Upper lobe of left lung (tissue), 4 donors: ENCODE results near the gene MORC1.

Experiments
- POLR2A ChIP-seq, 4 donors: fragments of 450-650 bp; IDR thresholded peaks; one replicate each; pipeline ENCODE4 v1.5.1; 2016 to 2017; ENCODE audit warnings: antibody characterized with exemption in 4 of 4, mild to moderate bottlenecking in 2 of 4
- TF ChIP-seq, protein P1 (sequence below), 6 experiments: fragments of 450-650 bp in 4 of 6; fragments of 200-600 bp in 2 of 6; sonication (generic) in 2 of 6; IDR thresholded peaks; one replicate each; pipeline ENCODE4 v1.5.1; 2016 to 2019; ENCODE audit warnings: antibody characterized with exemption in 6 of 6

DNA sequence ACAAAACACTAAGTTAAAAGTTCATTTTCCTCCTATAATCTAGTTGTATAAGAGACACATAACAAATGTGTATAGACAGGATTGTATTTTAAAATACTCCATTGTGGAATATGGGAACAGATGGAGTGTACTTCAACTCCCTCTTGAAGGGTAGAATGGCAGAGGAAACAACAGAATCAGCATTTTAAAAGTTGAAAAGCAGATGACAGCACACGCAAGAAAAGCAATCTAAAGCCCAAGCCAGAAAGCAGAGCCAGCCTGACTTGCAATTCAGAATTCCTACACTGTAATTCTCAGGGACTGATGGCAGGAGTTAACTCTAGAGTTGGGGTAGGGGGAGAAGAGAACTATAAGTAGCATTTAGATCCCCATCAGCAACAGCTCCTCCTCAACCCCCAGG is 22.8 kb downstream of the MORC1 start:
- TF ChIP-seq, protein P1, sequence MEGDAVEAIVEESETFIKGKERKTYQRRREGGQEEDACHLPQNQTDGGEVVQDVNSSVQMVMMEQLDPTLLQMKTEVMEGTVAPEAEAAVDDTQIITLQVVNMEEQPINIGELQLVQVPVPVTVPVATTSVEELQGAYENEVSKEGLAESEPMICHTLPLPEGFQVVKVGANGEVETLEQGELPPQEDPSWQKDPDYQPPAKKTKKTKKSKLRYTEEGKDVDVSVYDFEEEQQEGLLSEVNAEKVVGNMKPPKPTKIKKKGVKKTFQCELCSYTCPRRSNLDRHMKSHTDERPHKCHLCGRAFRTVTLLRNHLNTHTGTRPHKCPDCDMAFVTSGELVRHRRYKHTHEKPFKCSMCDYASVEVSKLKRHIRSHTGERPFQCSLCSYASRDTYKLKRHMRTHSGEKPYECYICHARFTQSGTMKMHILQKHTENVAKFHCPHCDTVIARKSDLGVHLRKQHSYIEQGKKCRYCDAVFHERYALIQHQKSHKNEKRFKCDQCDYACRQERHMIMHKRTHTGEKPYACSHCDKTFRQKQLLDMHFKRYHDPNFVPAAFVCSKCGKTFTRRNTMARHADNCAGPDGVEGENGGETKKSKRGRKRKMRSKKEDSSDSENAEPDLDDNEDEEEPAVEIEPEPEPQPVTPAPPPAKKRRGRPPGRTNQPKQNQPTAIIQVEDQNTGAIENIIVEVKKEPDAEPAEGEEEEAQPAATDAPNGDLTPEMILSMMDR (IDR thresholded peaks at IDR 0.05), result no peak
- no peak for TF ChIP-seq POLR2A (IDR thresholded peaks at IDR 0.05)
